ENCODE measurements around the gene PER2. TPM values are rescaled to one million over a fixed set of nuclear protein-coding genes. Genes with fewer than 3 reads are reported as not detected.

Gene PER2
- total RNA-seq, 4 donors from 2014 or later = 15.6 to 65.2 (median 38.2) TPM

GRCh38 chr2:238225911-238226697 lies 62.3 kb downstream of the PER2 start:
- DNase-seq = no peak
- Histone ChIP-seq H3K9me3 (no peaks in the 10 kb centered on the region), H3K4me3 (no peak overlapping the region), H3K4me1 (peaks cover 0 to 4% (median 0%) of the 10 kb centered on the region in 4 donors), H3K36me3 (no peaks in the 10 kb centered on the region), H3K27ac (no peak overlapping the region), H3K27me3 (no peaks in the 10 kb centered on the region)
- TF ChIP-seq POLR2A (IDR thresholded peaks at IDR 0.05) = no peak
- no peak for TF ChIP-seq CTCF (IDR thresholded peaks at IDR 0.05)

- no peak for TF ChIP-seq CTCF (IDR thresholded peaks at IDR 0.05)
- no peak for TF ChIP-seq POLR2A (IDR thresholded peaks at IDR 0.05)
- no peak for DNase-seq
- Histone ChIP-seq H3K4me1 (no peaks in the 10 kb centered on the region), H3K36me3 (no peaks in the 10 kb centered on the region), H3K4me3 (no peak overlapping the region), H3K27ac (no peak overlapping the region), H3K27me3 (no peaks in the 10 kb centered on the region), H3K9me3 (no peaks in the 10 kb centered on the region)
Measured at GRCh38 chr2:238225121-238225520, 63.3 kb downstream of the PER2 start.

- Histone ChIP-seq H3K9me3 (no peaks in the 10 kb centered on the region), H3K4me1 (no peaks in the 10 kb centered on the region), H3K36me3 (no peaks in the 10 kb centered on the region), H3K27me3 (no peaks in the 10 kb centered on the region), H3K4me3 (no peak overlapping the region), H3K27ac (no peak overlapping the region)
- TF ChIP-seq CTCF (IDR thresholded peaks at IDR 0.05) (no peak), POLR2A (IDR thresholded peaks at IDR 0.05) (no peak)
- no peak for DNase-seq
Measured at GRCh38 chr2:238224356-238225035, 63.9 kb downstream of the PER2 start.

- TF ChIP-seq CTCF (IDR thresholded peaks at IDR 0.05) = no peak
- TF ChIP-seq POLR2A (IDR thresholded peaks at IDR 0.05) = no peak
- no peaks in the 10 kb centered on the region for H3K9me3 ChIP-seq
- H3K4me1 ChIP-seq = no peaks in the 10 kb centered on the region
- no peaks in the 10 kb centered on the region for H3K36me3 ChIP-seq
- DNase-seq = no peak
- H3K27ac ChIP-seq = no peak overlapping the region
- no peak overlapping the region for H3K4me3 ChIP-seq
- no peaks in the 10 kb centered on the region for H3K27me3 ChIP-seq
Measured at GRCh38 chr2:238220892-238221521, 67.4 kb downstream of the PER2 start.

- H3K27me3 ChIP-seq = no peaks in the 10 kb centered on the region
- H3K27ac ChIP-seq = no peak overlapping the region
- no peak overlapping the region for H3K4me3 ChIP-seq
- H3K36me3 ChIP-seq = no peaks in the 10 kb centered on the region
- H3K4me1 ChIP-seq = no peaks in the 10 kb centered on the region
- no peak for DNase-seq
- H3K9me3 ChIP-seq = no peaks in the 10 kb centered on the region
- no peak for TF ChIP-seq CTCF (IDR thresholded peaks at IDR 0.05)
- TF ChIP-seq POLR2A (IDR thresholded peaks at IDR 0.05) = no peak
Measured at GRCh38 chr2:238220274-238220891, 68.0 kb downstream of the PER2 start.
